Ovary (tissue), 3 donors: Measurements from ENCODE around the gene RAB11FIP2.

Experiments
- POLR2A ChIP-seq: fragments of 450-650 bp; IDR thresholded peaks from one replicate; pipeline ENCODE4 v1.6.1; 2017; ENCODE audit warnings: antibody characterized with exemption, mild to moderate bottlenecking, moderate library complexity
- TF ChIP-seq, protein P1 (sequence below), 3 donors: fragments of 450-650 bp in 2 of 3; fragments of 200-600 bp in 1 of 3; IDR thresholded peaks; one replicate each; pipeline versions ENCODE4 v1.5.1 to v1.8.0; 2016 to 2022; ENCODE audit warnings: antibody characterized with exemption in 3 of 3, mild to moderate bottlenecking in 1 of 3
- donor health status: DM: no; HTN: no; CAD: no.

DNA sequence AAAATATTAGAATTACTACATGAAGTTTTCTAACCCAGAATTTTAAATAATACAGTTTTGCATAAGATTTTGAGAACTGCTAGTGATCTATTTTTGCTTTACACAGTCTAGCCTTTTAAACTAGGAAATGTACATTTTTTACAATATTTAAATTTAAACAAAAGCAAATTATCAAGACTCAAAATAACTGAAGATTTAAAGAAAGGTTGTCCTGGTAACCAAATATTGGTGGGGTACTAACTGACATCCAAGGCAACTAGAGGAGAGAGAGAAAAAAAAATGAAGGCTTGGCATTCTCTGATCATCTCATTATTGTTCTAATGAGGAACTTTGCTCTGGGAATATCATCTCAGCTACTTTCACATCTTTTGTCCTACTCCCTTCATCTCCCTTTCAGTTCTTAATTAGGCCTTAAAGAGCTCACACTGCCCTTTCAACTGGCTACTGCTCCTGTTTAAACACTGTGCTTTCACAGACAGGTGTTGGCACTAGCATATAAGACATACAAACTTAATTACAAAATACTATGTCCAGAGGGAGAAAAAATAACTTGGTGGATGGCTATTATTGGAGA, 33.7 kb downstream of the RAB11FIP2 start:
- TF ChIP-seq, protein P1, sequence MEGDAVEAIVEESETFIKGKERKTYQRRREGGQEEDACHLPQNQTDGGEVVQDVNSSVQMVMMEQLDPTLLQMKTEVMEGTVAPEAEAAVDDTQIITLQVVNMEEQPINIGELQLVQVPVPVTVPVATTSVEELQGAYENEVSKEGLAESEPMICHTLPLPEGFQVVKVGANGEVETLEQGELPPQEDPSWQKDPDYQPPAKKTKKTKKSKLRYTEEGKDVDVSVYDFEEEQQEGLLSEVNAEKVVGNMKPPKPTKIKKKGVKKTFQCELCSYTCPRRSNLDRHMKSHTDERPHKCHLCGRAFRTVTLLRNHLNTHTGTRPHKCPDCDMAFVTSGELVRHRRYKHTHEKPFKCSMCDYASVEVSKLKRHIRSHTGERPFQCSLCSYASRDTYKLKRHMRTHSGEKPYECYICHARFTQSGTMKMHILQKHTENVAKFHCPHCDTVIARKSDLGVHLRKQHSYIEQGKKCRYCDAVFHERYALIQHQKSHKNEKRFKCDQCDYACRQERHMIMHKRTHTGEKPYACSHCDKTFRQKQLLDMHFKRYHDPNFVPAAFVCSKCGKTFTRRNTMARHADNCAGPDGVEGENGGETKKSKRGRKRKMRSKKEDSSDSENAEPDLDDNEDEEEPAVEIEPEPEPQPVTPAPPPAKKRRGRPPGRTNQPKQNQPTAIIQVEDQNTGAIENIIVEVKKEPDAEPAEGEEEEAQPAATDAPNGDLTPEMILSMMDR (IDR thresholded peaks at IDR 0.05): no peak
- TF ChIP-seq POLR2A: no peak
